Activated naive CD4-positive, alpha-beta T cell treated with anti-CD3 and anti-CD28 coated beads, Interleukin-2, amount 10 ng/mL, durations not matched to agents 7 days and 5 days (primary cell): Measurements from ENCODE around the gene SH3PXD2A.
"Not testable (repeated sequence)": the region's sequence is repeated elsewhere in the genome, so short reads cannot be mapped to it uniquely, and the experiment has no call there.

ENCODE experiments used
- CTCF ChIA-PET: fragments of 350-600 bp; sonication (Branson Sonifier 250); formaldehyde crosslinking; loops from one replicate; lab custom pipeline; 2021; ENCODE audit warnings: antibody characterized with exemption; lab: Charles Lee
- DNase-seq: peaks from one replicate; pipeline ENCODE4 v3.0.0-alpha.2; 2020
- H3K27ac Mint-ChIP-seq: one replicate; pipeline ENCODE4 v1.8.0; 2021; ENCODE audit warnings: mild to moderate bottlenecking, moderate library complexity, mixed read lengths
- H3K27me3 Mint-ChIP-seq: one replicate; pipeline ENCODE4 v1.8.0; 2021; ENCODE audit warnings: mild to moderate bottlenecking, mixed read lengths
- H3K36me3 Mint-ChIP-seq: one replicate; pipeline ENCODE4 v1.8.0; 2021; ENCODE audit warnings: mixed read lengths
- H3K4me1 Mint-ChIP-seq: one replicate; pipeline ENCODE4 v1.8.0; 2021; ENCODE audit warnings: mixed read lengths
- H3K4me3 Mint-ChIP-seq: one replicate; pipeline ENCODE4 v1.8.0; 2021; ENCODE audit warnings: mild to moderate bottlenecking, moderate library complexity, mixed read lengths
- H3K9me3 Mint-ChIP-seq: one replicate; pipeline ENCODE4 v1.8.0; 2021; ENCODE audit warnings: mixed read lengths

The SH3PXD2A gene

DNA sequence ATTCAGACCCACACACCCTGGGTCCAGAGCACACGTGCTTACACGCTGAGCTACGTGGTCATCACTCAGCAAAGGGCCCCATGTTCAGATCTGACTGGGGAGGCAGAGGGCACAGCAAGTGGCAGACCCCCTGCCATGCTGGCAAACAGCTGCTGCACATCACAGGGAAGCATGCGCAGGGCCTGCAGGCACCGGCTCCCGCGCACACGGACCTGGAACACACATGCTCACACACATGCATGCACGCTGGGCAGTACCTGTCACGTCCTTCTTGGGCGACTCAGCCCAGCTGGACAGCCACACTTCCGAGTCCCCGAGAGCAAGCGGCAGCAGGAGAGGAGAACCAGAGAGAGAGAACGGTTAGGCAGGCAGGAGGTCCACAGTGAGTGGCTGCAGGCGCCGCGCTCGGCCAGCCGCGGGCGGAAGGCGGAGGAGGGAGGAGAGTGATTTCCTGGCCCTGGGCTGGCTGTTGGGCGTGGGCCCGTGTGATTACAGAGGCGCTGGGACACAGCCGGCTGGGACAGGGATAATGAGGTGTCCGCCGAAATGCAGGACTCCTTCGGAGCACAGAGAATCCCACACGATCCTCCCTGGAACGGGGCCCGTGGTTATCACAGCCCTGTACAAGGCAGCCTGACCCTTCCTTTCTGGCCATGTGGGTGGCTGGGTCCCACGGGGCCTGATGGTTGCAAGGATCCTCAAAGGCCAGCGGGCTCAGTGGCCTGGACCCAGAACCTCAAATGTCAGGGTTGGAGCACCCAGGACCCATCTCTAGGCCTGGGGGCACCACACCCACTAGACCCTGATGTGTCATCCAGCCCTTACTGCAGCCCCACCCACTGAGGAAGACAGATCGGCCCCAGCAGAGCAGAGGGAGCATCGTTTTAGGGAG lies 186.8 kb downstream of the SH3PXD2A start:
- Mint-ChIP-seq H3K9me3 (no peaks in the 10 kb centered on the region), H3K36me3 (peaks cover 11% of the 10 kb centered on the region), H3K4me1 (peaks cover 12% of the 10 kb centered on the region), H3K27me3 (no peaks in the 10 kb centered on the region), H3K27ac (no peak overlapping the region), H3K4me3 (no peak overlapping the region)
- DNase-seq = peak; percentile 32
- CTCF ChIA-PET = interaction anchor here (1.0 to 1.9 kb wide), 3 partner anchors 18 to 63 kb away, joined by 3 to 18 read pairs (median 6); no protein-coding TSS in a partner anchor

DNA sequence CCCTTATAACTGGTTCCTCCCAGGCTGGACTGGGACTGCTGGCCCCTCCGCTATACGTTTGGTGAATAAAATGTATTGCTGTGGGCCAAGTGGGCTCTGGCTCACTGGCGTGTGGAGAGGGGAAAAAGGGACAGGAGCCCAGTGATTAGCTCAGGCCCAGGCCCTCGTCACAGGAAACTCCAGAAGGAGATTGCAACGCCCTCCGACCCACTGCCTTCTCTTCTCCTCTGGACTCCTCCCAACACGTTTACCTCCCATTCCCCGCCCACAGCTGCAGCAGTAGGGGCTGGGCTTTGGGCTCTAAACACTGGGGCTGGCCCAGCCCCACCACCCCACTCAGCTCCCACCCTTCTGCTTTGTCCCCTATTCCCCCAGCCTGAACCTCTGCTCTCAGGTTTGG lies 188.0 kb downstream of the SH3PXD2A start:
- peaks cover 14% of the 10 kb centered on the region for H3K4me1 Mint-ChIP-seq
- no peak for DNase-seq
- no peaks in the 10 kb centered on the region for H3K9me3 Mint-ChIP-seq
- no peak overlapping the region for H3K27ac Mint-ChIP-seq
- CTCF ChIA-PET = interaction anchor here (1.0 to 1.9 kb wide), 4 partner anchors 11 to 62 kb away, joined by 3 to 18 read pairs (median 4); no protein-coding TSS in a partner anchor
- no peaks in the 10 kb centered on the region for H3K27me3 Mint-ChIP-seq
- peaks cover 11% of the 10 kb centered on the region for H3K36me3 Mint-ChIP-seq
- H3K4me3 Mint-ChIP-seq = no peak overlapping the region

DNA sequence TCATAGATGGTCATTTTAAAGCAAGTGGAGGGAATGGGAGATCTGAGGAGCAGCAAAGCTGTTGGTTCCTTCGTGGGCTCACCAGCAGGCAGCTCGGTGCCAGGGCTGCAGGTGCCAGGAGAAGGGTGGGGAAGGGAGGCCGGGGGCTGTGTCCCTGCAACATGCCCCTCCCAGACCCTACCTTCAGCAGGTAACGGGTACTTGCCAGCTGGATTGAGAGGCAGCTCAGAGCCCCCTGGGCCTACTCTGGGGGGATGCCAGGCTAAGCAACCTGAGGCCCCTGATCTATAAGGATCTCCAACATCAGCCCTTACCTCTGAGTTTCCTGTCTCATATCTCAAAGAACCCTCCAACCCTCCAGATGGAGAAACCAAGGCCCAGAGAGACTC lies 188.6 kb downstream of the SH3PXD2A start:
- DNase-seq = no peak
- no peaks in the 10 kb centered on the region for H3K9me3 Mint-ChIP-seq
- peaks cover 11% of the 10 kb centered on the region for H3K36me3 Mint-ChIP-seq
- no peaks in the 10 kb centered on the region for H3K27me3 Mint-ChIP-seq
- H3K4me3 Mint-ChIP-seq = no peak overlapping the region
- CTCF ChIA-PET = interaction anchor here (1.0 to 1.9 kb wide), 4 partner anchors 11 to 61 kb away, joined by 3 to 18 read pairs (median 5); no protein-coding TSS in a partner anchor
- no peak overlapping the region for H3K27ac Mint-ChIP-seq
- peaks cover 14% of the 10 kb centered on the region for H3K4me1 Mint-ChIP-seq

DNA sequence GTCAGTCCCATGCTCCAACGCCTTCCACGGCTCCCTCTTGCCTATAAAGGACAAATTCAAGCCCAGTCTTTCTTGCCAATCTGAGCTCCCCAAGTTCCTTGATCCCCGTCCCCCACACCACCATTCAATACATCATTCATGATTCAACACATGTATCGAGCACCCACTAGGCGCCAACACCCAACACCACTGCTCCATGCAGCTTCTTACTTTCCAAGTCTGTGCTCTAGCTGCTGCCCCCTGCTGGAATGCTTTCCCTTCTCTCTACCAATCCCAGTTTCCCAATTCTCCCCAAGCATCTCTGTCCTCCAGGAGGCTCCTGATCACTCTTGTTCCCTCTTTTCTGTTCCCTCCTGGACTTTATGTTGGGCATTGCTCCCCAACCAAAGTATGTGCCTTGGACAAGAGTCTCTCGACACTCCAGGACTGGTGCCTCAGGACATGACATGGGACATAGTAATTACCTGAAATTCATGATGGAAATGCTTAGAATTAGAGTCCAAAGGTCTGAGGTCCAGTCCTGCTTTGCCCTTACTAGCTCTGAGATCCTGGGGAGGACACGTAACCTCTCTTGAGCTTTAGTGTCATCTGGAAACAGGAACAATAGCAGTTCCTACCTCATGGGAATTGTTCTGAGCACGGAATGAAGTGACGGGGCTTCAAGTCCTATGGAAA lies 189.2 kb downstream of the SH3PXD2A start:
- no peaks in the 10 kb centered on the region for H3K9me3 Mint-ChIP-seq
- H3K4me1 Mint-ChIP-seq = peaks cover 14% of the 10 kb centered on the region
- H3K27me3 Mint-ChIP-seq = no peaks in the 10 kb centered on the region
- H3K4me3 Mint-ChIP-seq = no peak overlapping the region
- DNase-seq = peak; percentile 32
- CTCF ChIA-PET = interaction anchor here (0.9 to 1.9 kb wide), 5 partner anchors 9 to 20 kb away, joined by 3 to 18 read pairs (median 4); no protein-coding TSS in a partner anchor
- no peak overlapping the region for H3K27ac Mint-ChIP-seq
- H3K36me3 Mint-ChIP-seq = peaks cover 11% of the 10 kb centered on the region

DNA sequence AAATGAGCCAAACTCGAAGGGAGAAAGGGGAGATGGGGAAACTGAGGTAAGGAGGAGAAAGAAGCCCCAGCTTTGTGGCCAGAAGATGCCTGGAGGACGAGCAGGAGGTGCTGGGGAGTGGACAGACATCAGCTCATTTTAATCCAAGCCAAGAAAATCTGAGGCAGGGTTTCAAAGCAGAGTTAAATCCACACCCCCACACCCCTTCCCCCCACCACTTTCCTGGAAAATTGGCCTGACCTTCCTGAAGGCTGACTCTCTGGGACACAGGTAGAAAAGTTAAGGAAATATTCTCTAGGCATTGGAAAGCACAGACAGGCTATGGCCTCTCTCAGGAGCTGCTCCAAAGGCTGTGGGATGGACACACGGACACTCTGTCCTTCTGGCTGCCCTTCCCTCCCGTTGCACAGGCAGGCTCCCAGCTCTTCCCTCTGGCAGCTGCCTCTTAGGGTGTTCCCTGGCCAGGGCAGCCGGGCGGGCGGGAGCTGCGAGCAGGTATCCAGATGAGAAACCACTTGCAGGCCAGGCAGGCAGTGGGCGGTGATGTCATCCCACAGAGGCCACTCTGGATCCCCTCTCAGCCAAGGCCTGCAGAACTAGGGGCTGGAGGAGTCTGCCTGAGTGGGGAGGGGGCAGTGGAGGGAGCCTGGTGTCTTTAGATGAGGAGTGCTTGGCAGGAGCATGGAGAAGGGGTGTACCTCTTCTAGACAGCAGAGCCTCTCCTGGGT lies 190.1 kb downstream of the SH3PXD2A start:
- Mint-ChIP-seq H3K4me1 (peaks cover 16% of the 10 kb centered on the region), H3K27ac (peak overlapping the region; percentile 28), H3K4me3 (no peak overlapping the region), H3K36me3 (peaks cover 11% of the 10 kb centered on the region), H3K9me3 (no peaks in the 10 kb centered on the region), H3K27me3 (no peaks in the 10 kb centered on the region)
- CTCF ChIA-PET = interaction anchor here (0.9 to 1.0 kb wide), 4 partner anchors 10 to 20 kb away, joined by 3 to 5 read pairs (median 4); no protein-coding TSS in a partner anchor
- no peak for DNase-seq

DNA sequence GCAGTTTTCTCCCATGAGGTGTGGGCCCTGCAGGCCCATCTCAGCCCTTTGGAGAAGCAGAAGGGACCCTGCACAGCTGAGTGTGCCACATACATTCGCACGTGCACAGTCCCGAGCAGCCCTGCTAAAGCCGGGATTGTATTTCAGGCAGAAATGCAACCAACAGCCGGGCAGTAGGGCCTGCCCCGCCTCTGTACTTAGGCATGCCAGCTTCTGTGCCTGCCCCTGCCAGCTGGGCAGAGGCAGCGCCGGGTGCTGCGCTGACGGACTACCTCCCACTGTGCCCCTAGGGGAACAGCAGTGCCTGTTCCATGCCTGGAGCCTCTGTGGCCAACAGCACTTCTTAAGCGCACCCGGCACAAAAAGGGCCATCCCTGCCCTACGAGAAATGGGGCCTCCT lies 191.6 kb downstream of the SH3PXD2A start:
- no peak for DNase-seq
- peaks cover 19% of the 10 kb centered on the region for H3K36me3 Mint-ChIP-seq
- H3K4me3 Mint-ChIP-seq = no peak overlapping the region
- CTCF ChIA-PET = no interaction called here
- no peaks in the 10 kb centered on the region for H3K9me3 Mint-ChIP-seq
- no peaks in the 10 kb centered on the region for H3K27me3 Mint-ChIP-seq
- peaks cover 24% of the 10 kb centered on the region for H3K4me1 Mint-ChIP-seq
- peak overlapping the region; percentile 56 for H3K27ac Mint-ChIP-seq

DNA sequence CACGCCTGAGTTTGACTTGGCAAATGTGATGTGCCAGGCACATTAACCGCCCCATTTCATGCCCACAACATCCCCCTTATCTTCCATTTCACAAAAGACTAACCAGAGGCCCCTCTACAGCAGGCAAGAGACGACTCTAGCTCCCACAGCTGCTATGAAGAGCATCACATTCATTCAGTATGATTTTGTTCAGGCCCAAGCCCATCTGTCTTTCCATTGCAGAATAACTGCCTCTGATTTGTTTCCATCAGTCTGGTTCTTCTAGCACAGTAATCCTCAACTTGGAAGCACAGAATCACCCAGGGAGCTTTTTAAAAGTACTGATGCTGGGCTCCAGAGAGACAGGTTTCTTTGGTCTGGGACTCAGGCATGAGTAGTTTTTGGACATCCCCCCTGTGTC lies 192.1 kb downstream of the SH3PXD2A start:
- Mint-ChIP-seq H3K36me3 (peaks cover 22% of the 10 kb centered on the region), H3K27me3 (no peaks in the 10 kb centered on the region), H3K4me3 (no peak overlapping the region), H3K27ac (no peak overlapping the region), H3K9me3 (no peaks in the 10 kb centered on the region), H3K4me1 (peaks cover 23% of the 10 kb centered on the region)
- CTCF ChIA-PET = no interaction called here
- no peak for DNase-seq

DNA sequence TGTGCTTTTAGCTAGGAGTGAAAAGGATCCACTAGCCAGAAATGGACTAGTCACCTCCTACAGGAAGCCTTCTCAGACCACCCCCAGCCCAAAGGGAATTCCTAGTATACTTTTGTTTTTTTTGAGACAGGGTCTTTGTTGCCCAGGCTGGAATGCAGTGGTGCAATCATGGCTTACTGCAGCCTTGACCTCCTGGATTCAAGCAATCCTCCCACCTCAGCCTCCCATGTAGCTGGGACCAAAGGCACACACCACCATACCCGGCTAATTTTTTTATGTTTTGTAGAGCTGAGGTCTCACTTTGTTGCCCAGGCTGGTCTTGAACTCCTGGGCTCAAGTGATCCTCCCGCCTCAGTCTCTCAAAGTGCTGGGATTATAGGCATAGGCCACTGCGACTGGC lies 192.7 kb downstream of the SH3PXD2A start:
- not testable (repeated sequence) for DNase-seq, H3K9me3 Mint-ChIP-seq, H3K4me3 Mint-ChIP-seq, H3K27me3 Mint-ChIP-seq, H3K27ac Mint-ChIP-seq
- Mint-ChIP-seq H3K4me1 (peaks cover 21% of the 10 kb centered on the region), H3K36me3 (peaks cover 26% of the 10 kb centered on the region)
- CTCF ChIA-PET = interaction anchor here (2.7 kb wide), 1 partner anchor 24 kb away, joined by 16 read pairs; no protein-coding TSS in a partner anchor

DNA sequence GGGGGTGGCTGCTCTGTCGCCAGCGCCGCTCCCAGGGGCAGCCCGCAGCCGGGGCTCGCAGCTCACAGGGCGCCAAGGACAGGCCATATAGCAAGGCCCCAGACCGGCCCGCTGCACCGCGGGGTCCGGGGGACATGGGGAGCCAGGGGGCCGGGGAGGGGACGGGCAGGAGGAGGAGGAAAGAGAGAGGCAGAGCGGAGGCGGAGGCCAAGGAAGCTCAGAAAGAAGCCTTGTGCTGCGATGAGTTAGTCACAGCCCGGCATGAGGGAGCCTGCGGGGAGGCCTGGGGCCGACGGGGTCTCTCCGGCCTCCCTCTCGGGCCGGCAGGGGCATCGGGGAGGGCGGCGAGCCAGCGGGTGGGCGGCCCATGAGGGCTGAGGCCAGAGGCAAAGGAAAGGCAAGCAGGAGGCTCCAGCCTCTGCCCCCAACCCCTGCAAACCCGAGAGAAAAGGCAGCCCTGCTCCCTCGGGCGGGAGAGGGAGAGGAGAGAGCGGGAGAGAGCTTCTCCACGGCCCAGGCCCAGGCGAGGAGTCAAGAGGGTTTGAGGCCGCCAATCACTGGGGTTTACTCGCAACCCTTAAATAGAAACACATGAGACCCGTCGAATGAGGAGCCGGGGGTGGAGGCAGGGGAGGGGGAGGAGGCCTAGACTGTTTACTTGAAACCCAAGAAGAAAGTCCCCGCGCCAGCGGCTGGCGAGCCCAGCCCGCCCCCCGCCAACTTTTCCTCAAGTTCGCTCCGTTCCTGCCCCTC lies 194.0 kb downstream of the SH3PXD2A start:
- Mint-ChIP-seq H3K9me3 (peaks cover 13% of the 10 kb centered on the region), H3K27me3 (no peaks in the 10 kb centered on the region), H3K36me3 (peaks cover 36% of the 10 kb centered on the region), H3K27ac (peak overlapping the region; percentile 89), H3K4me1 (peaks cover 21% of the 10 kb centered on the region), H3K4me3 (peak overlapping the region; percentile 87)
- DNase-seq = peak; percentile 81
- CTCF ChIA-PET = interaction anchor here (0.9 to 2.7 kb wide), 3 partner anchors 10 to 25 kb away, joined by 3 to 16 read pairs (median 4); no protein-coding TSS in a partner anchor

DNA sequence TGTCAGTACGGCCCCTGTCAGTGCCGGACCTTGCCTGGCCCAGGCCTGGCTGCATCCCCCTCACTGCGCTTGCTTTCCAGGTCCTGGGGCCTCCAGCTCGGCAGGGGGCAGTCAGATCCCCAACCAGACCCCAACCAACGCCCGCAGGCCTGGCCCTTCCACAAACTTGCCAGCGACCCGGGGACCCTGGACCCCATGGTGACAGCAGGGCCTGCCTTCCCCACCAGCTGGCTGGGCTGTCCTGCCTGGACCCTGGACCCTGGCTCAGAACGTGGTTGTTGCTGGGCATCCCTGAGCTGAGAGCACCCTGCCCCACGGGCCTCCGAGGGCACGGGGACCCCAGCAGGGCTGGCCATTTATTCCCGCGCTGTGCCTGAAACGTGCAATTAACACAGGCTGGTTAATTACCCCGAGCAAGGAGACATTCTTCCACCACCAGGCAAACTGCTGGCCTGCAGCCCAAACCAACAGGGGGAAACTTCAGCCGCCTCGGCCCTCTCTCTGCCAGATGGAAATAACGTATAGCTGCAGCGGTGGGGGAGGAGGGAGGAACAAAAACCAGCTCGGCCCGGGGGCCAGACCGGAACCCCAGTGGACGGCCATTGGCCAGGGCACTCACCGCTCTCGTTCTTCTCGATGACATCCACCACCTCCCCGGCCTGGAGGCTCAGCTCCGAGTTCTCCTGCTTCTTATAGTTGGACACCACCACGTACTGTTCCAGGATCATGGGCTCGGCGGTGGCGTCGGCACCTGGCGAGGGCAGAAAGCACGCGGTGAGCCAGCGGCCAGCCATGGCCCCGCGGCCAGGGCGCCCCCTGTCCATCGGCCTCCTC lies 194.8 kb downstream of the SH3PXD2A start:
- Mint-ChIP-seq H3K4me3 (peak overlapping the region; percentile 87), H3K27ac (peak overlapping the region; percentile 89), H3K27me3 (no peaks in the 10 kb centered on the region), H3K9me3 (peaks cover 13% of the 10 kb centered on the region), H3K36me3 (peaks cover 38% of the 10 kb centered on the region), H3K4me1 (peaks cover 21% of the 10 kb centered on the region)
- DNase-seq = peak; percentile 36
- CTCF ChIA-PET = interaction anchor here (0.9 to 2.7 kb wide), 7 partner anchors 11 to 55 kb away, joined by 3 to 16 read pairs (median 4); no protein-coding TSS in a partner anchor

DNA sequence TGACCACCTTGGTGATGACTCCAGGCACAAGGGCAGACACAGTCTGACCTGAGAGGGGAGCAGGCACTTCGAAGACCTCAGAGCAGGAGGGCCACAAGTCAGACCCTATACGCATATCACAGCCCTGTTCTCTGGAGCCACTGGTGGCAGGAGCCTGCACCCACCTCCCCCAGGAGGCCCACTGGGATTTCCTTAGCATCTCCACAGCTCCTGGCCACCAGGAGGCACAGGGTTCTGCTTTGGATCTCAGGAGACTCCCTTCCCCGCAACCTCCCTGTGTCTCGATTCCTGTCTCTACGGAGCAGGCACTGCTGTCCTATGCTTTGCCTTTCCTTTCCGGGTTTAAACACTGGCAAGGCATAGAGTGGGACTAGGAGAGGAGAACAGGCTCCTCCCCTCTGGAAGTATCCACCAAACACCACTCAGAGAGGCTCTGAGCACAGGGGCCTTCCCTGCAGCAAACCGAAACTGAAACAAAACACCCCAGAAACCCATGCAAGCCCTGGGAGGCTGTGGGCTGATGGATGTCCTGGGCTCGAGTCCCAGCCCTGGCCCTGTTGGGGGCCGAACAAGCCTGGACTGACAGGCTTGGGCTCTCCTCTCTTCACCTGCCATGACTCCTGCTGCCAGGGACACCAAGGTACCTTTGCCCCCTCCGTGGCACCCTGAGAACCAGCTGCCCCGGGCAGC lies 195.6 kb downstream of the SH3PXD2A start:
- CTCF ChIA-PET = interaction anchor here (1.0 to 2.7 kb wide), 7 partner anchors 17 to 54 kb away, joined by 3 to 17 read pairs (median 4); no protein-coding TSS in a partner anchor
- Mint-ChIP-seq H3K4me3 (peak overlapping the region; percentile 87), H3K27me3 (no peaks in the 10 kb centered on the region), H3K27ac (peak overlapping the region; percentile 89), H3K9me3 (peaks cover 13% of the 10 kb centered on the region), H3K36me3 (peaks cover 36% of the 10 kb centered on the region), H3K4me1 (peaks cover 21% of the 10 kb centered on the region)
- peak; percentile 82 for DNase-seq

DNA sequence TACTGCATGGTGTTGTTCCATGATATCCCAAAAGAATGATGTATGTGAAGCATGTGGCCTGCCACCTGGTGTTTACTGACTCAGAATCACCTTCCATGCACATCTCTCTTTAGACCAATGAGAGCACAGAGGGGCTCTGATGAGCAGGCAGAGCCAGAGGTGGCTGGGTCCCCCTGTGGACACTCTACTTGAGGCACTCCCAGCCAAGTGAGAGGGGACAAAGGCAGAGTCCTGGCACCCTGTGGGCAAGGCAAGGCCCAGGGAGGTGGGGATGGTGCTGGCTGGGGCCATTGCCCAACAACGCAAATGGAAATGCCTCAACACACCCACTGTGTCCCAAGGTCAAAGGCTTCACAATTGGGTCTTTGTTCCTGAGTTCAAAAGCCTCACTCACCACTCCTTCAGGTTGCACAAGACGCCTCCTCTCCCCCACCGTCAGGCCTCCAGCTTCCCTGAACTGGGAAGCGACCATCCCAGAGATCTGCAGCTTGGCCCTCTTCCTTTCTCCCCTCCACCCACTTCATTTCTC lies 197.3 kb downstream of the SH3PXD2A start:
- Mint-ChIP-seq H3K36me3 (peaks cover 37% of the 10 kb centered on the region), H3K4me1 (peaks cover 25% of the 10 kb centered on the region), H3K4me3 (no peak overlapping the region), H3K9me3 (peaks cover 13% of the 10 kb centered on the region), H3K27me3 (no peaks in the 10 kb centered on the region), H3K27ac (no peak overlapping the region)
- CTCF ChIA-PET = interaction anchor here (2.1 kb wide), 1 partner anchor 28 kb away, joined by 17 read pairs; no protein-coding TSS in a partner anchor
- DNase-seq = no peak
